OCI-LY3 (cell line): ENCODE data around the gene CYTH1.
A peak's percentile ranks its signal among the peaks of the same experiment; 100 is the strongest.

Experiments used
- H2AFZ ChIP-seq: fragments of 200-600, 300-600 bp; shearing (Covaris generic); 2 replicates; pipeline ENCODE4 v1.6.0; 2014; ENCODE audit warnings: antibody characterized with exemption, low read depth, low read length
- H3K27ac ChIP-seq: fragments of 200-600, 300-600 bp; sonication (generic); 2 replicates; pipeline ENCODE4 v1.5.1; 2014; ENCODE audit warnings: mild to moderate bottlenecking, low read length, moderate library complexity, mixed read lengths
- H3K27me3 ChIP-seq: fragments of 200-600, 300-600 bp; sonication (generic); 2 replicates; pipeline ENCODE4 v1.6.1; 2014; ENCODE audit warnings: low read depth, low read length, mixed read lengths
- H3K36me3 ChIP-seq: fragments of 200-600, 300-600 bp; sonication (generic); replicated peaks from 2 replicates; pipeline ENCODE3; 2014; ENCODE audit warnings: low read depth, low read length, mixed read lengths
- H3K4me1 ChIP-seq: fragments of 300-600, 200-600 bp; sonication (generic); 2 replicates; pipeline ENCODE4 v1.6.1; 2014; ENCODE audit warnings: low read length, mixed read lengths
- H3K4me2 ChIP-seq: fragments of 200-600, 300-600 bp; sonication (generic); 2 replicates; pipeline ENCODE4 v1.6.1; 2014; ENCODE audit warnings: low read length, mixed read lengths
- H3K4me3 ChIP-seq: fragments of 300-600, 200-600 bp; sonication (generic); 2 replicates; pipeline ENCODE4 v1.5.1; 2014; ENCODE audit warnings: antibody characterized with exemption, mild to moderate bottlenecking, low read length, moderate library complexity
- H3K79me2 ChIP-seq: fragments of 300-600, 200-600 bp; shearing (Covaris generic); 2 replicates; pipeline ENCODE4 v1.6.1; 2014; ENCODE audit warnings: mild to moderate bottlenecking, low read length, mixed read lengths
- H3K9ac ChIP-seq: fragments of 300-600, 200-600 bp; shearing (Covaris generic); 2 replicates; pipeline ENCODE4 v1.6.0; 2014; ENCODE audit warnings: mild to moderate bottlenecking, low read length, moderate library complexity
- H3K9me3 ChIP-seq: fragments of 200-600, 300-600 bp; shearing (Covaris generic); 2 replicates; pipeline ENCODE4 v1.6.1; 2014; ENCODE audit warnings: low read length, mixed read lengths; ENCODE audit not compliant: insufficient read depth
- H4K20me1 ChIP-seq: fragments of 200-600, 300-600 bp; sonication (generic); 2 replicates; pipeline ENCODE4 v1.6.1; 2016; ENCODE audit warnings: low read length, mixed read lengths; ENCODE audit not compliant: insufficient read depth
- CTCF ChIP-seq: fragments of 200-600, 300-600 bp; sonication (generic); IDR thresholded peaks from 2 replicates; pipeline ENCODE4 v1.5.1; 2014; ENCODE audit warnings: antibody characterized with exemption, low read length, low read depth
- EZH2phosphoT487 ChIP-seq: fragments of 200-600 bp; shearing (Covaris generic); IDR thresholded peaks from 2 replicates; pipeline ENCODE4 v1.6.1; 2018; ENCODE audit warnings: antibody characterized with exemption, mixed run types, low read depth

CYTH1 gene

GRCh38 chr17:78823282-78824046, 41.4 kb upstream of the CYTH1 start:
- TF ChIP-seq EZH2phosphoT487 (no peak), CTCF (peak; percentile 25; the same call in 1 of the 2 replicates)
- peaks cover 10% of the 10 kb centered on the region for H3K4me1 ChIP-seq
- peaks cover 76% of the 10 kb centered on the region for H3K36me3 ChIP-seq
- no peak overlapping the region for H3K4me2 ChIP-seq
- no peak overlapping the region for H3K27ac ChIP-seq
- H3K79me2 ChIP-seq = peaks cover 39% of the 10 kb centered on the region
- no peaks in the 10 kb centered on the region for H3K27me3 ChIP-seq
- H2AFZ ChIP-seq = no peak overlapping the region
- peaks cover 13% of the 10 kb centered on the region; the same call in 1 of the 2 replicates for H4K20me1 ChIP-seq
- no peaks in the 10 kb centered on the region for H3K9me3 ChIP-seq
- no peak overlapping the region for H3K9ac ChIP-seq
- no peak overlapping the region for H3K4me3 ChIP-seq

- H3K36me3 ChIP-seq = peaks cover 75% of the 10 kb centered on the region
- H3K4me3 ChIP-seq = no peak overlapping the region
Observed at GRCh38 chr17:78822552-78822951, 40.5 kb upstream of the CYTH1 start.

GRCh38 chr17:78821961-78822360, 39.9 kb upstream of the CYTH1 start:
- H2AFZ ChIP-seq = no peak overlapping the region

More at GRCh38 chr17:78822552-78822951, 40.5 kb upstream of the CYTH1 start:
- no peak overlapping the region for H3K27ac ChIP-seq
- no peak overlapping the region for H2AFZ ChIP-seq
- no peaks in the 10 kb centered on the region for H3K9me3 ChIP-seq
- no peak overlapping the region for H3K9ac ChIP-seq
- H3K79me2 ChIP-seq = peaks cover 32% of the 10 kb centered on the region
- H4K20me1 ChIP-seq = peaks cover 13% of the 10 kb centered on the region; the same call in 1 of the 2 replicates
- H3K4me1 ChIP-seq = peaks cover 4% of the 10 kb centered on the region
- no peaks in the 10 kb centered on the region for H3K27me3 ChIP-seq
- TF ChIP-seq EZH2phosphoT487 (no peak), CTCF (no peak)
- no peak overlapping the region for H3K4me2 ChIP-seq

More at GRCh38 chr17:78821961-78822360, 39.9 kb upstream of the CYTH1 start:
- TF ChIP-seq EZH2phosphoT487 = no peak
- TF ChIP-seq CTCF = no peak
- Histone ChIP-seq H3K4me1 (no peaks in the 10 kb centered on the region), H3K9ac (no peak overlapping the region), H3K27ac (no peak overlapping the region), H4K20me1 (peaks cover 13% of the 10 kb centered on the region; the same call in 1 of the 2 replicates), H3K79me2 (peaks cover 32% of the 10 kb centered on the region), H3K4me2 (no peak overlapping the region), H3K9me3 (no peaks in the 10 kb centered on the region), H3K36me3 (peaks cover 74% of the 10 kb centered on the region), H3K27me3 (no peaks in the 10 kb centered on the region), H3K4me3 (no peak overlapping the region)
